Activated T-helper 17 cell treated with anti-CD3 and anti-CD28 coated beads, Interleukin-2, amount 50 U/mL, for 72 hours (primary cell): ENCODE measurements around the gene B3GNT4. TPM values are rescaled to one million over a fixed set of nuclear protein-coding genes. Genes with fewer than 3 reads are reported as not detected.
"Not testable (repeated sequence)": the region's sequence is repeated elsewhere in the genome, so short reads cannot be mapped to it uniquely, and the experiment has no call there.

Experiments used
- ATAC-seq: fragments of 150-1000 bp; cut with Tn5 transposase; replicated peaks from 2 replicates; pipeline ENCODE4 v1.10.0; 2021; ENCODE audit warnings: mild to moderate bottlenecking, moderate library complexity
- H3K27ac Mint-ChIP-seq: one replicate; pipeline ENCODE4 v1.8.0; 2022; ENCODE audit warnings: mixed read lengths
- H3K27me3 Mint-ChIP-seq: one replicate; pipeline ENCODE4 v1.8.0; 2022; ENCODE audit warnings: mixed read lengths
- H3K36me3 Mint-ChIP-seq: one replicate; pipeline ENCODE4 v1.8.0; 2022; ENCODE audit warnings: low read depth, mild to moderate bottlenecking, mixed read lengths
- H3K4me1 Mint-ChIP-seq: one replicate; pipeline ENCODE4 v1.8.0; 2022; ENCODE audit warnings: mixed read lengths
- H3K4me3 Mint-ChIP-seq: one replicate; pipeline ENCODE4 v1.8.0; 2022; ENCODE audit warnings: mild to moderate bottlenecking, mixed read lengths
- H3K9me3 Mint-ChIP-seq: one replicate; pipeline ENCODE4 v1.8.0; 2022; ENCODE audit warnings: mixed read lengths
- total RNA-seq, 2 donors: library from RNA; stranded (reverse); gene quantifications; one replicate each; pipeline ENCODE4 v1.2.3, GENCODE V29; 2022

Gene B3GNT4
- total RNA-seq, 2 donors from 2014 or later, result 0.48 to 5.3 TPM

DNA sequence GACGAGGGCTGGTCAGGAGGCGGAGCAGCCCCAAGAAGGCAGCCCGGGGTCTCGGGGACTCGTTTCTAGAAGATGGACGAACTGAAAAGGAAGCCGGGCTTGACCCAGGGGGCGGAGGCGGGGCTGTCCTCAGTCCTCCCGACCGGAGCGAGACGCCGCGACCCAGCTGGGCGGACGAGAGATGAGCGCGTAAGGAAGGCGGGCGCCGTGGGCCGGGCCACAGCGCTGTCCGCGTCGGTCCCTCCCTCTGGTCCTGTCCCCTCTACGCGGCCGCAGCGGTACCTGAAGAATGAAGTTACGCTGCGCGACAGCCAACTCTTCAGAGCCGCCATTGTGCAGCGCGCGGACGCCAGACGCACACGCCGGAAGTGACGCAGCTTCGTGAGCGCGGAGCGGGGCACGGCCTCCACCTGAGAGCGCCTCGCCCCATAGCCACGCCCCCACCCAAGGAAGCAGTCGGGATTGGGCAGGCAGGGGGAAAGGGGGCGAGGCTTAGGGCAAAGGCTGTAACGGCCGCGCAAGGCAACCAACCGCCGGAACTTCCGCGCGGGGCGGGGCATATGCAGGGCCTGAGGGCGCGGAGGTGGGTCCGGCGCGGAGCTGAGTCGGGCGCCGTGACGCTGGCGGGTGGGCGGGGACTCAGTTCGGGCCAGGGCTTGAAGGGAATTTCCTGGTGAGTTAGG, 22.3 kb downstream of the B3GNT4 start, which contains the start of gene DIABLO:
Gene DIABLO, minus strand, starts transcription at position 370 of the 683 bp plus-strand sequence. Its CDS starts 38 bp downstream, at position 332.
- H3K4me3 Mint-ChIP-seq, result peak within 1 kb of the TSS; percentile 80
- peak; percentile 94 for ATAC-seq
- peak within 1 kb of the TSS; percentile 82 for H3K27ac Mint-ChIP-seq
- H3K4me1 Mint-ChIP-seq, result peaks cover 20% of the 10 kb centered on the region
- H3K9me3 Mint-ChIP-seq, result no peaks in the 10 kb centered on the region
- H3K36me3 Mint-ChIP-seq, result peaks cover 52% of the 10 kb centered on the region
- no peaks in the 10 kb centered on the region for H3K27me3 Mint-ChIP-seq

DNA sequence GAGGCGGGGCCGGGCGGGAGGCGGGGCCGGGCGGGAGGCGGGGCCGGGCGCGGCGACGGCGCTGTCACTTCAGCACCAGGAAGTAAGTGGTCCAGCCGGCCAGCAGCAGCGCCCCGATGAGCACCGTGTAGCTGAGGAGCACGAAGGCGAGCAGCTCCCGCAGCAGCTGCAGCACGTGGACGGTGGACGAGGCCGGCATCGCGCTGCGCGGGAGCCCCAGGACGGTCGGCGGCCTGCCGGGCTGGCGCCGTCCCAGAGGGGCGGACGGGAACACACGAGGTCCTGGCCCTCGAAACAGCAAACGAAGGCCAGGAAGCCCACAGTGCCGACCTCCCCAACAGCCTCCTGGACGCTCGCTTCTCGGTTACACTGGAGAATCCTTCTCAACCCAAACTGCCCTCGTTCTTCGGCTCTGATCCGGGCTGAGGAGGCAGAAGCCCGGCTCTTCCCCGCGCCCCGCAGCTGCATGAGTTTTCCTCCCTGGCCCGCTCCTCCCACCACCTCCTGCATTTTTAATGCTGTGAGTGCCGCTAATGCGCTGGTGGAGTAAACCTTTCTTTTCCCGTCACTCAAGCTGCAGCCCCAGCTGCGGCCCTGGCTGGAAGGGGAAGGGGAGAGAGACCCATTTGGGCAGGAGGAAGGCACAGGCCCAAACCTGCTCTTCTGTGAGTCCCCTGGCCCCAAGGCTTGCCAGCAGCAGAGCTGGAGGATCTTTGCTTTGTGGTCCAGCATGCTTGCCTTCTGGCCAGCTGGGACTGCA, 23.0 kb downstream of the B3GNT4 start:
- no peak for ATAC-seq
- H3K9me3 Mint-ChIP-seq, result no peaks in the 10 kb centered on the region
- H3K4me3 Mint-ChIP-seq, result peak overlapping the region; percentile 80
- H3K4me1 Mint-ChIP-seq, result peaks cover 20% of the 10 kb centered on the region
- no peaks in the 10 kb centered on the region for H3K27me3 Mint-ChIP-seq
- H3K27ac Mint-ChIP-seq, result no peak overlapping the region
- peaks cover 52% of the 10 kb centered on the region for H3K36me3 Mint-ChIP-seq

DNA sequence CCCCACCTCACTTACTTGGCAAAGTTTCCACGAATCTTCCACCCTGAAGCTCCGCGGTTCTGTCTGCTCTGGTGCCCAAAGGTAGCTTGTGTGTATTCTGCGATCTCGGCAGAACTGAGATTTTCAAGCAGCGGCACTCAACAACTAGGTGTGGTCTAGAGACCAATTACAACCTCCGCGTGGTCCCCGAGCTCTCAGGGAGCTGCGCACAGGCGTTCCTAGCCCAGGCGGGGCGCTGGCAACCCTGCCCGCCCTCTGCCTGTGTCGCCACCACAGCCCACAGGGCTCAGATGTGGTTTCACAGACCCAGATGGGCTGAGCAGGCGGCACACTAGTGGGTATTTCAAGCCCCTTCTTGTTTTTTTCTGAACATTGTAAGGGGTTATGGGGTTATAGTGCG, 23.8 kb downstream of the B3GNT4 start:
- Mint-ChIP-seq H3K4me3 (peak overlapping the region; percentile 80), H3K4me1 (peaks cover 20% of the 10 kb centered on the region), H3K27me3 (no peaks in the 10 kb centered on the region), H3K36me3 (peaks cover 52% of the 10 kb centered on the region), H3K27ac (no peak overlapping the region), H3K9me3 (no peaks in the 10 kb centered on the region)
- no peak for ATAC-seq

DNA sequence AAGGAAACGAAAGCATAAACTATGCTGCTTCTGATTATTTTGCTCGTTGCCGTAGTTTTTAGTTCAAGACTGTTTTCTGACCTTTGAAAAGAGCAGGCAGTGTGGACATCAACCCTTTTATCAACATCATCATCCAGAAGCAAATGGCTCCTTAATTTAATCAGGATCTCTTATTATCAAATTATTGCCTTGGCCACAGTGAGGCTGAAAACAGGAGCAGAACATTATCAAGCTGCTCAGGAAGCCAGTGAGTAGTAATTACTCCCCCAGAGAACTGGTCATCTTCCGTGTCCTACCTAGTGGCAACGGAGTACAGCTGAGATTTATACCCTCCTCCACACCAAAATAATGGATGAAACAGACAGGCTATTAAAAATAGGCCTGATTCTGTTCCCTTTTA, 24.6 kb downstream of the B3GNT4 start:
- H3K9me3 Mint-ChIP-seq, result no peaks in the 10 kb centered on the region
- peaks cover 20% of the 10 kb centered on the region for H3K4me1 Mint-ChIP-seq
- ATAC-seq, result no peak
- H3K4me3 Mint-ChIP-seq, result peak overlapping the region; percentile 80
- peaks cover 52% of the 10 kb centered on the region for H3K36me3 Mint-ChIP-seq
- no peaks in the 10 kb centered on the region for H3K27me3 Mint-ChIP-seq
- H3K27ac Mint-ChIP-seq, result no peak overlapping the region

DNA sequence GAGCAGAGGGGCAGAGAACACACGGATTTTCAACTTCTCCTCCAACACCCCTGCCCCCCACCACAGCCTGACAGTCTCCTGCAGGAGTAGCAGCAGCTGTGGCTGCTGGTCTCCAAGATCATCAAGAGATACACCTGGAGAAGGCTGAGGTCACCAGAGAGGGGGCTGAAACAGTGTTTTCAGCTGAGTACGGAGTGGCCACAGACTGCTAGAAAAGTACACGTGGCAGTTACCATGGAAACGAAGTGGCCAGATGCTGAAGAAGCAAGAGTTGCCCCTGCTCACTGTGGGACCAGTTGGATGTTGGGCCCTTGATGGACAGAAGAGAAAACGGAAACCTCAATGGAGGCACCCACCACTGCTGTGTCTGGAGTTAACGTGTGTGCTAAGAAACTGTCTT, 27.3 kb downstream of the B3GNT4 start:
- H3K27ac Mint-ChIP-seq, result no peak overlapping the region
- ATAC-seq, result no peak
- no peaks in the 10 kb centered on the region for H3K9me3 Mint-ChIP-seq
- H3K4me1 Mint-ChIP-seq, result peaks cover 9% of the 10 kb centered on the region
- peaks cover 63% of the 10 kb centered on the region for H3K36me3 Mint-ChIP-seq
- no peak overlapping the region for H3K4me3 Mint-ChIP-seq
- H3K27me3 Mint-ChIP-seq, result no peaks in the 10 kb centered on the region

DNA sequence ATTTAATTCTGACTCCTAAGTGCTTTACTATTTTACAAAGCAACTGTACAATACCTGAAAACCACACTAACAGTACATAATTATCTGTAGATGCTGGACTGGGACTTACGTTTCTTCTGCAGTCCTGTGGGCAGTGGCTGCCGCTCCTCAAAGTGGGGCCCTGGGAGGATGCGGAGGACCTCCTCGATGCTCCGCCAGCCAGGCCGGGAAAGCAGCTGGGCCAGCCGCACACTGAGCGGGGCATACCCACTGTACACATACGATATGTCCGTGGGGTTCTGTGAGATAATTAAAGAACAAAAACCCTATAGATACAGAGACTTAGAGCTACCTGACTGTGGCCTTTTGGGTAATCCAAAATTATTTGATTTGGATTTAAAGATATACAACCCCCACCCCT, 29.2 kb downstream of the B3GNT4 start:
- Mint-ChIP-seq H3K27ac (no peak overlapping the region), H3K9me3 (no peaks in the 10 kb centered on the region), H3K27me3 (no peaks in the 10 kb centered on the region), H3K4me1 (peaks cover 4% of the 10 kb centered on the region), H3K36me3 (peaks cover 75% of the 10 kb centered on the region), H3K4me3 (no peak overlapping the region)
- no peak for ATAC-seq

DNA sequence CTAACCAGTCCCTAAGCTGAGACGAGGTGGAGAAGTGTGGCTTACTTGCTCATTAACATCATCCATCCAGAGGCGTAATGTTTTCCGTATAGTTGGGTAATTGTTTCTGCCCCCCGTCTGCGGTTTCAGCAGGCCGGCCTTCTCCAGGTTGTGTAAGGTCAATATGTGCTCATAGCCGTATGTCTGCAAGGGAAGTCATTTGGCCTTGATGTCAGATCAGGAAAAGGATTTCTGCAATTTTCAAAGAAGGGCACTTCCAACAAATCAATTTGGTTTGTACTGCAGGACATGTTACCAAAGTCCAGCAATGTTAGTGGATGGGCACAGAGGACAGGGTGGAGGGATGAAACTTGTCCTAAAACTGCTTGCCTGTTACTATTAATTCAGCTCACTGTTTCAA, 32.2 kb downstream of the B3GNT4 start:
- Mint-ChIP-seq H3K27ac (peak overlapping the region; percentile 17), H3K36me3 (peaks cover 88% of the 10 kb centered on the region)
- no peak for ATAC-seq

DNA sequence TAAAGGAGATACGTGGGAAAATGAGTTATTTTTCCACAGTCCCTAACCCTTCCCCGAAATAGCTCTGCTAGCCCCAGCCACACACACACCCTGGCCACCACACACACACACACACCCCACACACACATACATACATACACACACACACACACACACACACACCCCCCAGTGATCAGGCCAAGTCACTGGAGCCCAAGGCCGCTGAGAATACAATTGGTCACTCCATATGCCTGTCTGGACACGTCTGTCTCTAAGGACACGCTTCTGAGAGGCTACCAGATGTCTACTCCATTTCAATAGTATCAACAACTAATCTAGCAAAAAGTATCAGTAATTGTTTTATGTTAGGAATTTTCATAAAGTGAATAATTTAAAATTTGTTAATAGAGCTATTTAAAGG, 35.4 kb downstream of the B3GNT4 start:
- Mint-ChIP-seq H3K27ac (no peak overlapping the region), H3K4me1 (peaks cover 3% of the 10 kb centered on the region), H3K27me3 (no peaks in the 10 kb centered on the region), H3K4me3 (no peak overlapping the region), H3K9me3 (no peaks in the 10 kb centered on the region), H3K36me3 (peaks cover 80% of the 10 kb centered on the region)
- no peak for ATAC-seq

More for the DNA sequence above, 32.2 kb downstream of the B3GNT4 start:
- no peaks in the 10 kb centered on the region for H3K27me3 Mint-ChIP-seq
- H3K9me3 Mint-ChIP-seq, result no peaks in the 10 kb centered on the region
- no peak overlapping the region for H3K4me3 Mint-ChIP-seq
- H3K4me1 Mint-ChIP-seq, result no peaks in the 10 kb centered on the region

DNA sequence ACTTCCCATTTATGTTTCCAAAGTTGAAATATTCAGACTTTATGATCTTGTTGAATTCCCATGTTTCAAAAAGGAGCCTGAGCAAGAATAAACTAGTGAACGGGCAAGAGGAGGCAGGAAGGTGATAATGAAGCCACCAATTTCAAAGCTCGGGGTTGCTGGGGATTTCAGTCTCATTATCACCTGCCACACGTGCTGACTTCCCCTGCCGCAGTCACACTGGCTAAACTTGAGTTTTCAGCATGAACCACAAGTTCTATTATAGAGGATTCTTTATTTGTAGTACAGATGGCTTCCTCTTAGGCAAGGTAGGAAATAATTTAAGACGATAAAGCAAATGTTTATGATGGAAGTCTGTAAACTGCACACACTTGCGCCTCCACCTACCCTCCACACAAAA, 40.5 kb downstream of the B3GNT4 start:
- Mint-ChIP-seq H3K9me3 (no peaks in the 10 kb centered on the region), H3K4me3 (peak overlapping the region; percentile 91), H3K4me1 (peaks cover 20% of the 10 kb centered on the region), H3K36me3 (peaks cover 60% of the 10 kb centered on the region), H3K27ac (peak overlapping the region; percentile 86), H3K27me3 (no peaks in the 10 kb centered on the region)
- ATAC-seq, result peak; percentile 42

DNA sequence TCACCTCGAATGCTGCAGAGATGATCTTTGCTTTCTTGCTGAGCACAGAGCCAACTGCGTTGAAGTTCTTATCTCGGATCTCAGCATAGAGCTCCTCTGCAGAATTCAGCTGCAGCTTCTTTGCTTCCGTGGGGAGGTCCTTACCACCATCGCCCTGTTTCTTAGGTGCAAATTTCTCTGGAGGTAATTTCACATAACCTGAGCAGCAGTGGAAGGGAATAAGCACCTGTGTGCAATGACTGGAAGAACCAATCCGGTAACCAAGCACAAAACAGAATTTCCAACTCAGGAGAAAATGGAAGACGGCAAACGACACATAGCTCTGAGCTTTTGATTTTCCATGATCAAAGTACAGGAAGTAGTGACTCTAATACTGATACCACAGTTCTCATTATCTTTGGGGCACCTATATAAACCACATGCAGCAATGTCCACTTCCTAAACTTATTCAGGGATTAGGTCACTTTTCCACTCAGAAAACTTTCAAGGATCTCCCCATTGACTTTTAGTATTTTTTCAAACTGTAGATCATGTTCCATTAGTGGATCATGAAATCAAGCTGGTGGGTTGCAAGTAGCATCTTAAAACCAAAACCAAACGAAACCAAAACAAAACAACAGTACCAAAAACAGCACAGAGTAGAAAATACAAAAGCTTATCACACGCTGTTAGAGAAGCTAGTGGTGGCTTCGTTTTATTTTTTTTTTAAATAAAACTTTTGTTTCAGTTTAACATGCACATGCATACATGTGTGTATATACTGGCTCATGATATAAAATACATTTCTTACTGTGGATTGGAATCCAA, 41.3 kb downstream of the B3GNT4 start:
- peaks cover 60% of the 10 kb centered on the region for H3K36me3 Mint-ChIP-seq
- H3K27ac Mint-ChIP-seq, result peak overlapping the region; percentile 86
- H3K27me3 Mint-ChIP-seq, result no peaks in the 10 kb centered on the region
- peak; percentile 91 for ATAC-seq
- H3K4me1 Mint-ChIP-seq, result peaks cover 20% of the 10 kb centered on the region
- H3K4me3 Mint-ChIP-seq, result peak overlapping the region; percentile 91
- no peaks in the 10 kb centered on the region for H3K9me3 Mint-ChIP-seq

DNA sequence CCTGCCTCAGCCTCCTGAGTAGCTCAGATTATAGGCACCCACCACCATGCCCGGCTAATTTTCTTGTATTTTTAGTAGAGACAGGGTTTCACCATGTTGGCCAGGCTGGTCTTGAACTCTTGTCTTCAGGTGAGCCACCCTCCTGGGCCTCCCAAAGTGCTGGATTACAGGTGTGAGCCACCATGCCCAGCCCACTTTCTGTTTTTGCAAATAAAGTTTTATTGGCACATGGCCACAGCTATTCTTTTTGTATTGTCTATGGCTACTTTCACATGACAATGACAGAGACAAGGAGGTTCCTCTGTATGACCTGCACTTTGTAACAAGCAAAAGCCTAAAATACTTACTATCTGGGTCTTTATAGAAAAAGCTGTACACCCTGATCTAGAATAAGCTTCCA, 42.0 kb downstream of the B3GNT4 start:
- H3K36me3 Mint-ChIP-seq, result peaks cover 60% of the 10 kb centered on the region
- H3K4me3 Mint-ChIP-seq, result peak overlapping the region; percentile 91
- H3K27ac Mint-ChIP-seq, result peak overlapping the region; percentile 86
- no peaks in the 10 kb centered on the region for H3K9me3 Mint-ChIP-seq
- H3K4me1 Mint-ChIP-seq, result peaks cover 20% of the 10 kb centered on the region
- no peaks in the 10 kb centered on the region for H3K27me3 Mint-ChIP-seq
- no peak for ATAC-seq

DNA sequence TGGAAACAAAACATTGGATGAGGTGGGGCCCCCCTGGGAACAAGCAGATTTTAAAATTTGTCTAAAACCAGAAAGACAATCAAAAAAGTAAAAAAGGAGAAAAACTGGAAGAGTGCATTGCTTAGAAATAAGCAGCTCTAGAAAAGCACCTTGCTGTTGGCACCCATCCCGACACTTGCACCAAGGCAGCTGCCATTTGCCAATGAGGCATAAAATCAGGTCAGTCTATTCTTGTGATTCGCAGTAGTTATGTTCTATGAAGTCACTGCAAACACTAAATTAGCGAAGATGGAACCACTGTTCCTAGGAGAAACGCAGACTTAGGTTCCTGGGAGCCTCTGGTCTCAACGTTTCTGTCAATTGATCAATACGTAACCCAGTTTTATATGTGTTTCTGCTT, 46.5 kb downstream of the B3GNT4 start:
- peaks cover 5% of the 10 kb centered on the region for H3K4me1 Mint-ChIP-seq
- no peaks in the 10 kb centered on the region for H3K9me3 Mint-ChIP-seq
- no peak for ATAC-seq
- H3K27ac Mint-ChIP-seq, result no peak overlapping the region
- H3K36me3 Mint-ChIP-seq, result peaks cover 50% of the 10 kb centered on the region
- H3K27me3 Mint-ChIP-seq, result no peaks in the 10 kb centered on the region
- H3K4me3 Mint-ChIP-seq, result no peak overlapping the region

DNA sequence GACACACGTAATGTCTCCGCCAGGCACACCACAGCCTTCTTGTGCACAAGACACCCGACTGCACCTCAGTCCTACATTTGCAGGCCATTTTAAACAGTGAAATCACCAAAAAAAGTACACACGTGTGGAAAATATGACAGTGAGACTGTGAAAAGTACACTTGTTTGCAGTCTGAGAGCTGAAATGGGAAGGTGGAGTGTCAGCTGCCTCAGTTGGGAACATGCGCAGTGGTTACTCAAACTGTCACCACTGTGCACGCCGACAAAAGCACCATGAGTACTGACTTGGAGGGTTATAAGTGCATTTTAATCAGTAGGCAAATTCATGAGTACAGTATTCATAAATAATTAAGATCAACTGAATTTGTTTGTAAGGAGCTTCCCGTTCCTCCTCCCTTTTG, 47.0 kb downstream of the B3GNT4 start:
- H3K4me3 Mint-ChIP-seq, result no peak overlapping the region
- H3K4me1 Mint-ChIP-seq, result peaks cover 4% of the 10 kb centered on the region
- no peaks in the 10 kb centered on the region for H3K27me3 Mint-ChIP-seq
- ATAC-seq, result no peak
- no peaks in the 10 kb centered on the region for H3K9me3 Mint-ChIP-seq
- H3K36me3 Mint-ChIP-seq, result peaks cover 54% of the 10 kb centered on the region
- H3K27ac Mint-ChIP-seq, result no peak overlapping the region

DNA sequence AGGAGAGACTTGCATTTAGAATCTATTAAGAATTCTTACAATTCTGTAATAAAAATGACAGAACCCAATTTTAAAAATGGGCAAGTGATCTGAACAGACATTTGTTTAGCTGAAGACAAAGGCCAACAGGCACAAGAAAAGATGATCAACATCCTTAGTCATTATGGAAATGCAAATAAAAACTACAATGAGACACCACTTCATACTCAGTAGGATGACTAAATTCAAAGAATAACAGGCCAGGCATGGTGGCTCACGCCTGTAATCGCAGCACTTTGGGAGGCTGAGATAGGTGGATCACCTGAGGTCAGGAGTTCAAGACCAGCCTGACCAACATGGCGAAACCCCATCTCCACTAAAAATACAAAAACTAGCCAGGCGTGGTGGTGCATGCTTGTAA, 55.0 kb downstream of the B3GNT4 start:
- peak; percentile 65 for ATAC-seq
- peaks cover 11% of the 10 kb centered on the region for H3K4me1 Mint-ChIP-seq
- H3K9me3 Mint-ChIP-seq, H3K27me3 Mint-ChIP-seq: not testable (repeated sequence)
- peak overlapping the region; percentile 80 for H3K27ac Mint-ChIP-seq
- peak overlapping the region; percentile 10 for H3K4me3 Mint-ChIP-seq
- peaks cover 90% of the 10 kb centered on the region for H3K36me3 Mint-ChIP-seq
